Measurements from ENCODE around the gene ECI2. TPM values are rescaled to one million over a fixed set of nuclear protein-coding genes. Genes with fewer than 3 reads are reported as not detected.

The ECI2 gene
- total RNA-seq, 1 donor from 2014 or later, result 84.7 TPM

DNA sequence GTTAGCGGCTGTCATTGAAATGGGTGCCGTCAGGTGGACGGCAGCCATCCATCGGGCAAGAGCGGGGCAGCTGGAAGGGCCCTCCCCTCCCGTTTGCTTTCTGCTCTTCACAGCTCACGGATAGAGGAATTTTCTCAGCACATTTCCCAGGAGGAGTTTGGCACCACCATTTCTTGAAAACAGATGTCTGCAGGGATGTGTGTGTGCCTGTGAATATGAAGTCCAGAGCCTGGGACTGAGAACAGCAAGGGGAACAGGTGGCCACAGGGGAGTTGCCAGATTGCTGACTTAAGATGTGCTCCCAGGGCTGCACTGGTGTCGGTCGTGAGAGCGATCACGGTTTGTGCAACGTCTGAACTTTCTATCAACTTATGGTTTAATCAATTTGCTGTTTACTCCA lies 22.1 kb upstream of the ECI2 start:
- no peaks in the 10 kb centered on the region for H3K36me3 ChIP-seq
- H3K4me3 ChIP-seq, result no peak overlapping the region
- no peak overlapping the region for H3K27ac ChIP-seq
- H3K9me3 ChIP-seq, result no peaks in the 10 kb centered on the region
- TF ChIP-seq, protein P1, sequence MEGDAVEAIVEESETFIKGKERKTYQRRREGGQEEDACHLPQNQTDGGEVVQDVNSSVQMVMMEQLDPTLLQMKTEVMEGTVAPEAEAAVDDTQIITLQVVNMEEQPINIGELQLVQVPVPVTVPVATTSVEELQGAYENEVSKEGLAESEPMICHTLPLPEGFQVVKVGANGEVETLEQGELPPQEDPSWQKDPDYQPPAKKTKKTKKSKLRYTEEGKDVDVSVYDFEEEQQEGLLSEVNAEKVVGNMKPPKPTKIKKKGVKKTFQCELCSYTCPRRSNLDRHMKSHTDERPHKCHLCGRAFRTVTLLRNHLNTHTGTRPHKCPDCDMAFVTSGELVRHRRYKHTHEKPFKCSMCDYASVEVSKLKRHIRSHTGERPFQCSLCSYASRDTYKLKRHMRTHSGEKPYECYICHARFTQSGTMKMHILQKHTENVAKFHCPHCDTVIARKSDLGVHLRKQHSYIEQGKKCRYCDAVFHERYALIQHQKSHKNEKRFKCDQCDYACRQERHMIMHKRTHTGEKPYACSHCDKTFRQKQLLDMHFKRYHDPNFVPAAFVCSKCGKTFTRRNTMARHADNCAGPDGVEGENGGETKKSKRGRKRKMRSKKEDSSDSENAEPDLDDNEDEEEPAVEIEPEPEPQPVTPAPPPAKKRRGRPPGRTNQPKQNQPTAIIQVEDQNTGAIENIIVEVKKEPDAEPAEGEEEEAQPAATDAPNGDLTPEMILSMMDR (IDR thresholded peaks at IDR 0.05), result no peak
- intact Hi-C loops (cut with DNase I), result loop anchor here (2.0 to 5.0 kb wide), 2 partner anchors 31 to 880 kb away; no protein-coding TSS in a partner anchor
- no peaks in the 10 kb centered on the region for H3K4me1 ChIP-seq
- no peaks in the 10 kb centered on the region for H3K27me3 ChIP-seq
- no peak for DNase-seq (ENCODE audit: low spot score in 2 of 2)

DNA sequence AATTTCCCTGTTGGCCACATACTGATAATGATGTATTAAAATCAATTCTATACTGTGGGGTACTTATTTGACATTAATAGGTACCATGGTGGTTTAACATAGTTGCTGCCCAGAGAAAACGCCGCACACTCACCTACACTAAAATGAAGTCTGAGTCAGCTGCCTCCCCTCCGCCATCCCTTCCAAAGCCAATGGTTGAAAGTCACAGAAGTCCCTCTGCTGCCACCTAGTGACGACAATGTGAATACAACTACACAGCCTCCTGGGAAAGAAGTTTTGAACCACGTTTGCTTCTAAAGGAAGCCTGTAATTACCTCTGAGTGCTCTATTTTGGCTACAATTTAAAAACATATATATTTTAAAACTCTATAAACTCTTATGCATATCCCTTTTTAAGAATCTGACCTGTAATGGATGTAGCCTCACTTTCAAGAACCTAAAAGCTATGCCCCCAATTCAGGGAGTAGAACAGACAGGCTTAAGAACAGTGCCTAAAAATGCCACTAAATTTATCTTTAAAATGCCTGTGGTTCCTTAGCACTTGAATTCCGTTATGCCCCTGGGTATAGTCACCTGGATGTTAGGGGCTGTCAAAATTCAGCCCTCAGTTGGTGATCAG lies 20.6 kb upstream of the ECI2 start:
- no peaks in the 10 kb centered on the region for H3K27me3 ChIP-seq
- H3K4me1 ChIP-seq, result no peaks in the 10 kb centered on the region
- peak; percentile 24 to 90 for DNase-seq (ENCODE audit: low spot score in 2 of 2)
- no peaks in the 10 kb centered on the region for H3K9me3 ChIP-seq
- intact Hi-C loops (cut with DNase I), result loop anchor here (1.0 to 5.0 kb wide), 4 partner anchors 19 to 879 kb away; no protein-coding TSS in a partner anchor
- H3K27ac ChIP-seq, result no peak overlapping the region
- no peaks in the 10 kb centered on the region for H3K36me3 ChIP-seq
- no peak overlapping the region for H3K4me3 ChIP-seq
- TF ChIP-seq, protein P1 (IDR thresholded peaks at IDR 0.05), result peak; percentile 60 to 88 (median 75)

DNA sequence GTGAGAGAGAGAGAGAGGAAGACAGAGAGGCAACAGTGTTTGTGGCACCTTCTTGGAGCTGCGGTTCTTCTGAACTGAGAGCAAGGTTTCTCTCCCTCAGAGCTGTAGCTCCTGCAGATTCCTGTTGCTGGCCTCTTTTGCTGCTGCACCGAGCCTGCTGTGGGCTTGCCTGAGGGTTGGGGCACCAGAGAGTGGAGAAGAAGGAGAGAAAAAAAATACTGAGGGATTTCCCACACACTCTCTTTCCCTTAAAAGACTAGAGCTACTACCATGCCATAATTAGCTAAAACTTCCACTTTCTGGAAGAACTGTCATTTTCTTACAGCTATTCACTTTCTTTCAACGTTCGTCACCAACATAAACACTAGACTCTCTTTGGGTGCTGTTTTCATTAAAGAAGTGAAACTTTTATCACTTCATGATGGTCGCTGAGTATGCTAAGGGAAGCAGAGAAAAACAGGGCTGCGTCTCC lies 18.2 kb upstream of the ECI2 start:
- intact Hi-C loops (cut with DNase I), result no loop called here
- TF ChIP-seq, protein P1 (IDR thresholded peaks at IDR 0.05), result no peak
- Histone ChIP-seq H3K4me1 (no peaks in the 10 kb centered on the region), H3K27me3 (no peaks in the 10 kb centered on the region), H3K9me3 (no peaks in the 10 kb centered on the region), H3K4me3 (no peak overlapping the region), H3K36me3 (no peaks in the 10 kb centered on the region), H3K27ac (no peak overlapping the region)
- DNase-seq (ENCODE audit: low spot score in 2 of 2), result no peak

DNA sequence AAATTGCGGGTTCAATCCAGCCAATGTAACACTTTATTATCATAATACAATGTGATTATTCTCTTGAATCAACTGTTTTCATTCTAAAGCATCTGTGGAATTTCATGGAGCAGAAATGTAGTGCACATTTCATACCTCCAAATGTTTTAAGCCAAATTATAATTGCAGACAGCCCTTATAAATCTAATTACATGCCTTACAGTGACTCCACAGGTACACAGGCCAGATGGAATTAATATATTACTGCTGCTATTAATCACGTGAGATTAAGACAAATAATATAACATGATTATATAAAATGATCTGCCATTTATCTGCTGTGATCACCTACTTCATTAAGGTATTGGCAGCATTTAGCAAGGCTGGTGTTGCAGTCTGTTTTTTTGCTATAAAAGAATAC lies 9.7 kb upstream of the ECI2 start:
- Histone ChIP-seq H3K36me3 (no peaks in the 10 kb centered on the region), H3K9me3 (no peaks in the 10 kb centered on the region), H3K4me1 (no peaks in the 10 kb centered on the region), H3K27ac (no peak overlapping the region), H3K4me3 (no peak overlapping the region), H3K27me3 (no peaks in the 10 kb centered on the region)
- TF ChIP-seq, protein P1 (IDR thresholded peaks at IDR 0.05), result no peak
- intact Hi-C loops (cut with DNase I), result loop anchor here (10.0 kb wide), 1 partner anchor 1110 kb away; no protein-coding TSS in a partner anchor
- DNase-seq (ENCODE audit: low spot score in 2 of 2), result no peak

DNA sequence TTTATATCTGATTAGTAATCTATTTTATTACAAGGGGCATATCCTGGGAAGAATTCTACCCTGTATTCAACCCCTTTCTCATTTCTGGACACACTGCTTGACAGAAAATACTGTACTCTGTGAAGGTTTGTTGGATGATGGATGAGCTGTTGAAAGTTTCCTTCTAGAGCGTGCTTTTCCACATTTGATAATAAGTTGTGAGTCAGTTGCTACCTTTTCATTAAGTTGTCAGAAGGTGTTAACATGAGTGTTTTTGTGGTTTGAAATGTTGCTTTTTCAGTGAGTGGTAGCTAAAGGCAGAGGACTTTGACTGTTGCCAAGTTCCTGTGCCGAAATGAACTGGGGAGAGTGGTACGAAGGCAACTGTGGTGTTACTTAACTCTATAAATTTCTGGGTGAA lies 3.9 kb upstream of the ECI2 start:
- TF ChIP-seq, protein P1 (IDR thresholded peaks at IDR 0.05), result no peak
- H3K36me3 ChIP-seq, result no peaks in the 10 kb centered on the region
- intact Hi-C loops (cut with DNase I), result loop anchor here (5.0 to 10.0 kb wide), 6 partner anchors 218 to 1623 kb away; partner anchors contain the start of genes NQO2 and RPP40
- no peak for DNase-seq (ENCODE audit: low spot score in 2 of 2)
- H3K4me3 ChIP-seq, result no peak overlapping the region
- no peaks in the 10 kb centered on the region for H3K27me3 ChIP-seq
- no peak overlapping the region for H3K27ac ChIP-seq
- no peaks in the 10 kb centered on the region for H3K9me3 ChIP-seq
- peaks cover 0 to 3% of the 10 kb centered on the region in 2 donors for H3K4me1 ChIP-seq
